Suprapubic skin (tissue), 3 donors: ENCODE data around the gene SLC37A4.

ENCODE experiments used
- CTCF ChIP-seq, 2 donors: fragments of 200-600 bp in 1 of 2; fragments of 450-650 bp in 1 of 2; sonication (generic) in 1 of 2; IDR thresholded peaks; one replicate each; pipeline ENCODE4 v1.5.1; 2016 to 2019; ENCODE audit warnings: antibody characterized with exemption in 2 of 2, mild to moderate bottlenecking in 1 of 2, moderate library complexity in 1 of 2
- POLR2A ChIP-seq, 2 donors: fragments of 450-650 bp; IDR thresholded peaks; one replicate each; pipeline ENCODE4 v1.6.1; 2017; ENCODE audit warnings: antibody characterized with exemption in 2 of 2, mild to moderate bottlenecking in 2 of 2, moderate library complexity in 2 of 2

- TF ChIP-seq POLR2A (IDR thresholded peaks at IDR 0.05) (peak in 1 of 2 donors; percentile 56), CTCF (IDR thresholded peaks at IDR 0.05) (no peak)
Observed at GRCh38 chr11:119067371-119068222, 36.9 kb upstream of the SLC37A4 start, which contains the start of gene VPS11.
